NT2/D1 (cell line): ENCODE measurements around the gene TRIM5.

ENCODE experiments used
- DNase-seq: peaks from one replicate; pipeline ENCODE4 v3.0.0-alpha.2; 2011; ENCODE audit warnings: low read depth, low spot score
- H3K27me3 ChIP-seq: 2 replicates; pipeline ENCODE4 v1.6.0; 2011; ENCODE audit warnings: mild to moderate bottlenecking; ENCODE audit not compliant: insufficient read length, insufficient read depth
- H3K36me3 ChIP-seq: 2 replicates; pipeline ENCODE4 v1.6.1; 2011; ENCODE audit warnings: mild to moderate bottlenecking, low read length, mixed read lengths; ENCODE audit not compliant: insufficient read depth, insufficient read length
- H3K4me1 ChIP-seq: 2 replicates; pipeline ENCODE4 v1.5.1; 2011; ENCODE audit not compliant: insufficient read depth, insufficient read length
- H3K4me3 ChIP-seq: 2 replicates; pipeline ENCODE4 v1.5.1; 2011; ENCODE audit warnings: low read depth; ENCODE audit not compliant: insufficient read length
- H3K9ac ChIP-seq: 2 replicates; pipeline ENCODE4 v1.6.0; 2011; ENCODE audit warnings: low read depth; ENCODE audit not compliant: insufficient read length
- H3K9me3 ChIP-seq: 2 replicates; pipeline ENCODE4 v1.5.1; 2011; ENCODE audit warnings: mild to moderate bottlenecking, low read length; ENCODE audit not compliant: insufficient read depth
- SUZ12 ChIP-seq: IDR thresholded peaks from 2 replicates; pipeline ENCODE4 v1.6.1; 2011; ENCODE audit not compliant: insufficient read length, insufficient read depth; ENCODE audit errors: extremely low read depth
- YY1 ChIP-seq: IDR thresholded peaks from 2 replicates; pipeline ENCODE4 v1.6.1; 2011; ENCODE audit not compliant: insufficient read length, insufficient read depth
- ZNF274 ChIP-seq: IDR thresholded peaks from 2 replicates; pipeline ENCODE4 v1.6.1; 2011; ENCODE audit warnings: mild to moderate bottlenecking, low read depth, low read length

Gene TRIM5

GRCh38 chr11:5622802-5623201 is 62.1 kb downstream of the TRIM5 start:
- TF ChIP-seq SUZ12 (no peak), ZNF274 (no peak), YY1 (no peak)
- Histone ChIP-seq H3K4me3 (no peak overlapping the region), H3K36me3 (no peaks in the 10 kb centered on the region), H3K27me3 (no peaks in the 10 kb centered on the region), H3K9me3 (no peaks in the 10 kb centered on the region), H3K4me1 (no peaks in the 10 kb centered on the region), H3K9ac (no peak overlapping the region)
- no peak for DNase-seq

- Histone ChIP-seq H3K4me3 (no peak overlapping the region), H3K9me3 (no peaks in the 10 kb centered on the region), H3K9ac (no peak overlapping the region), H3K4me1 (no peaks in the 10 kb centered on the region), H3K27me3 (no peaks in the 10 kb centered on the region), H3K36me3 (no peaks in the 10 kb centered on the region)
- DNase-seq: no peak
- no peak for TF ChIP-seq YY1
- no peak for TF ChIP-seq SUZ12
- TF ChIP-seq ZNF274: no peak
Measured at GRCh38 chr11:5621580-5621979, 63.3 kb downstream of the TRIM5 start.

- H3K4me1 ChIP-seq: no peaks in the 10 kb centered on the region
- H3K9ac ChIP-seq: no peak overlapping the region
- H3K9me3 ChIP-seq: no peaks in the 10 kb centered on the region
- H3K36me3 ChIP-seq: no peaks in the 10 kb centered on the region
- no peak for TF ChIP-seq YY1
- no peak for TF ChIP-seq SUZ12
- TF ChIP-seq ZNF274: no peak
- DNase-seq: no peak
- no peaks in the 10 kb centered on the region for H3K27me3 ChIP-seq
- no peak overlapping the region for H3K4me3 ChIP-seq
Measured at GRCh38 chr11:5620651-5621521, 64.0 kb downstream of the TRIM5 start.

- no peaks in the 10 kb centered on the region for H3K36me3 ChIP-seq
- no peak overlapping the region for H3K9ac ChIP-seq
- no peaks in the 10 kb centered on the region for H3K9me3 ChIP-seq
- no peak overlapping the region for H3K4me3 ChIP-seq
- no peaks in the 10 kb centered on the region for H3K4me1 ChIP-seq
- no peak for DNase-seq
- TF ChIP-seq ZNF274: no peak
- no peak for TF ChIP-seq SUZ12
- no peak for TF ChIP-seq YY1
- H3K27me3 ChIP-seq: no peaks in the 10 kb centered on the region
Measured at GRCh38 chr11:5618807-5619206, 66.1 kb downstream of the TRIM5 start.
